ENCODE results near the gene DNAJC18. TPM values are rescaled to one million over a fixed set of nuclear protein-coding genes. Genes with fewer than 3 reads are reported as not detected.

DNAJC18 gene
- total and polyA plus RNA-seq, 2 donors (not counting 1 experiment from before 2014, with no cell fraction given) = 2.0 to 13.6 TPM

DNA sequence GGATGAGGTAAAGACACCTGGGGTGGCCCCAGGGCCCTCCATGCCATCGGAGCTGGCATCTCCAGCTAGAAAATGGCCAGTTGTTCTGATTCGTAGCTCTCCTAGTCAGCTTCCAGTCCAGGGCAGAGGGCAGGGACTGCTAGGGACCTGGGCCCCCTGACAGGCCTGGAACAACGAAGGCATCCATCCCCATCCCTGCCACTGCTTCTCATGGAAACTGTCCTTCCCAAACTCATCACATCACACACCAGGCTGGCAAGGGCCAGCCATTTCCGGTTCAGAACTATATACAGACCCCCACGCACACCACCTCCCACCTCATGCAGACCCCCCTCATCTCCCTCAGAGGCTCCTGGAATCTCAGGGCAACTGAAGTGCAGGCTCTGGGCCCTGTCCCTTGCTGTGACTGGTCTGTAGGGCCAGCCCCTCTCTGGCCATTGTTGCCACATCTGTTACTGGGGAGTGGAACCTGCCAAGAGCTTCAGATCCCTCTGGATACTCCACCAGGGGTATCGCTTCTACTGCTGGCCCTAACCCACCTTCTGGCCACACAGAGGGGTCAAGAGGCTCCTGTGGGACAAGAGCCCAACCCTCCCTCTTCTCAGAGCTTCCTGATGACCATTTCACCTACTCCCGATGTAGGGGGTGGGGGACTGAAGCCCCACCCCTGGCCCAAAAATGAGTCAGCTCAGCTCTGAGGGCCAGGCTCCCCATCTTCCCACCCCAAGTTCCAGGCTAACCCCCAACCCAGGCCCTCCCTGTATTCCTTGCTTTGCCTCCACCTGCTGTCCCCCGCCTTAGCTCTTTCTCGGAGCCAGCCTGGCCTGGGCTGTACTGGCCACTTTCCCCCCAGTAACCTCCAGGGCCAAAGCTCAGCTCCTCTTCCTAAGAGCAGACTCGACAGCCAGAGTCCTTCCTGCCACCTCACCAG is 48.4 kb downstream of the DNAJC18 start:
- Histone ChIP-seq H3K27ac (ENCODE audit: low read length in 2 of 2) (peak overlapping the region; percentile 86 to 89), H3K27me3 (replicated peaks in 1 of 4; ENCODE audit: control extremely low read depth in 1 of 4, control insufficient read depth in 3 of 4, insufficient read depth in 4 of 4, low read length in 3 of 4) (no peaks in the 10 kb centered on the region), H4K20me1 (ENCODE audit: control insufficient read depth, insufficient read depth, low read length, poor library complexity, severe bottlenecking) (peaks cover 7% of the 10 kb centered on the region), H3K9me3 (ENCODE audit: control extremely low read depth in 1 of 3, control insufficient read depth in 2 of 3, insufficient read depth in 1 of 3, low read length in 2 of 3) (peaks cover 0 to 4% (median 0%) of the 10 kb centered on the region in 3 donors), H3K9ac (ENCODE audit: low read length) (peak overlapping the region; percentile 76), H3K4me2 (replicated peaks; ENCODE audit: low read depth, low read length, poor library complexity, severe bottlenecking) (peak overlapping the region; percentile 91), H3K36me3 (replicated peaks in 1 of 2; ENCODE audit: control extremely low read depth in 1 of 2, control insufficient read depth in 1 of 2, extremely low read depth in 1 of 2, insufficient read depth in 2 of 2, low read length in 1 of 2) (no peaks in the 10 kb centered on the region), H3K4me1 (ENCODE audit: control insufficient read depth in 2 of 2, insufficient read depth in 2 of 2, low read length in 2 of 2) (peaks cover 54 to 77% of the 10 kb centered on the region in 2 donors), H2AFZ (ENCODE audit: insufficient read depth, low read depth, low read length, poor library complexity, severe bottlenecking) (peak overlapping the region; percentile 88), H3K4me3 (ENCODE audit: control extremely low read depth in 1 of 5, extremely low read depth in 1 of 5, insufficient read depth in 1 of 5, low read depth in 2 of 5, low read length in 4 of 5) (no peak overlapping the region), H3K79me2 (ENCODE audit: control insufficient read depth, insufficient read depth, low read length) (peaks cover 31% of the 10 kb centered on the region)
- intact Hi-C loops (cut with micrococcal nuclease) = loop anchor here (5.0 kb wide), 2 partner anchors 119 to 814 kb away; partner anchors contain the start of gene HSPA9
- peak overlapping the region; percentile 99 for H3K4me3 Mint-ChIP-seq
- ChIA-PET CTCF (interaction anchor here (0.7 to 5.3 kb wide), 13 partner anchors 13 to 245 kb away, joined by 3 to 39 read pairs (median 5); partner anchors contain the start of genes MATR3, PAIP2, SIL1 and SPATA24), POLR2A (interaction anchor here (0.6 to 8.4 kb wide), 7 partner anchors 10 to 134 kb away, joined by 5 to 70 read pairs (median 6); partner anchors contain the start of genes MATR3 and PAIP2)
- peaks cover 62% of the 10 kb centered on the region for H3K4me1 Mint-ChIP-seq
- TF ChIP-seq, protein P1, sequence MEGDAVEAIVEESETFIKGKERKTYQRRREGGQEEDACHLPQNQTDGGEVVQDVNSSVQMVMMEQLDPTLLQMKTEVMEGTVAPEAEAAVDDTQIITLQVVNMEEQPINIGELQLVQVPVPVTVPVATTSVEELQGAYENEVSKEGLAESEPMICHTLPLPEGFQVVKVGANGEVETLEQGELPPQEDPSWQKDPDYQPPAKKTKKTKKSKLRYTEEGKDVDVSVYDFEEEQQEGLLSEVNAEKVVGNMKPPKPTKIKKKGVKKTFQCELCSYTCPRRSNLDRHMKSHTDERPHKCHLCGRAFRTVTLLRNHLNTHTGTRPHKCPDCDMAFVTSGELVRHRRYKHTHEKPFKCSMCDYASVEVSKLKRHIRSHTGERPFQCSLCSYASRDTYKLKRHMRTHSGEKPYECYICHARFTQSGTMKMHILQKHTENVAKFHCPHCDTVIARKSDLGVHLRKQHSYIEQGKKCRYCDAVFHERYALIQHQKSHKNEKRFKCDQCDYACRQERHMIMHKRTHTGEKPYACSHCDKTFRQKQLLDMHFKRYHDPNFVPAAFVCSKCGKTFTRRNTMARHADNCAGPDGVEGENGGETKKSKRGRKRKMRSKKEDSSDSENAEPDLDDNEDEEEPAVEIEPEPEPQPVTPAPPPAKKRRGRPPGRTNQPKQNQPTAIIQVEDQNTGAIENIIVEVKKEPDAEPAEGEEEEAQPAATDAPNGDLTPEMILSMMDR (IDR thresholded peaks at IDR 0.05) = no peak
- no peak for TF ChIP-seq EZH2 (IDR thresholded peaks at IDR 0.05; ENCODE audit: borderline replicate concordance, insufficient read depth, low read depth, low read length, poor library complexity, severe bottlenecking)
- 81% methylated on average over 9 of the region's 10 CpGs for WGBS (ENCODE audit: insufficient coverage)
- H3K27ac Mint-ChIP-seq = peak overlapping the region; percentile 99
- peak; percentile 42 for DNase-seq
- H3K27me3 Mint-ChIP-seq = no peaks in the 10 kb centered on the region
- H3K9me3 Mint-ChIP-seq (ENCODE audit: insufficient read depth) = no peaks in the 10 kb centered on the region
- ATAC-seq (ENCODE audit: low read depth) = no peak

Data from B cell (primary cell).